ENCODE results near the gene EHMT2.
"Not testable (repeated sequence)": the region's sequence is repeated elsewhere in the genome, so short reads cannot be mapped to it uniquely, and the experiment has no call there.

Gene EHMT2

GRCh38 chr6:31869343-31869742, 28.2 kb downstream of the EHMT2 start:
- no peaks in the 10 kb centered on the region for H3K9me3 Mint-ChIP-seq
- peaks cover 48% of the 10 kb centered on the region for H3K4me1 Mint-ChIP-seq
- H3K27ac Mint-ChIP-seq = no peak overlapping the region
- H3K36me3 Mint-ChIP-seq (ENCODE audit: low read depth) = no peaks in the 10 kb centered on the region
- H3K4me3 Mint-ChIP-seq = no peak overlapping the region
- no peak for DNase-seq
- peaks cover 7% of the 10 kb centered on the region for H3K27me3 Mint-ChIP-seq (ENCODE audit: low read depth, poor library complexity)
- TF ChIP-seq CTCF (IDR thresholded peaks at IDR 0.05) = no peak

- not testable (repeated sequence) for H3K36me3 Mint-ChIP-seq (ENCODE audit: low read depth); H3K27me3 Mint-ChIP-seq (ENCODE audit: low read depth, poor library complexity); H3K9me3 Mint-ChIP-seq; DNase-seq; H3K27ac Mint-ChIP-seq; H3K4me3 Mint-ChIP-seq
- H3K4me1 Mint-ChIP-seq = peaks cover 51% of the 10 kb centered on the region
Observed at GRCh38 chr6:31868658-31868971, 28.9 kb downstream of the EHMT2 start.

GRCh38 chr6:31865205-31866118, 32.0 kb downstream of the EHMT2 start:
- H3K4me3 Mint-ChIP-seq = peak overlapping the region; percentile 33
- peaks cover 49% of the 10 kb centered on the region for H3K4me1 Mint-ChIP-seq
- DNase-seq = no peak
- H3K27ac Mint-ChIP-seq = peak overlapping the region; percentile 91
- H3K36me3 Mint-ChIP-seq (ENCODE audit: low read depth) = peaks cover 5% of the 10 kb centered on the region
- TF ChIP-seq CTCF (IDR thresholded peaks at IDR 0.05) = no peak
- no peaks in the 10 kb centered on the region for H3K9me3 Mint-ChIP-seq
- H3K27me3 Mint-ChIP-seq (ENCODE audit: low read depth, poor library complexity) = peaks cover 9% of the 10 kb centered on the region

- no peak for DNase-seq
- Mint-ChIP-seq H3K36me3 (ENCODE audit: low read depth) (peaks cover 10% of the 10 kb centered on the region), H3K4me1 (peaks cover 46% of the 10 kb centered on the region), H3K9me3 (no peaks in the 10 kb centered on the region), H3K27me3 (ENCODE audit: low read depth, poor library complexity) (peaks cover 11% of the 10 kb centered on the region), H3K27ac (peak overlapping the region; percentile 91), H3K4me3 (peak overlapping the region; percentile 33)
- no peak for TF ChIP-seq CTCF (IDR thresholded peaks at IDR 0.05)
Observed at GRCh38 chr6:31864818-31865204, 32.7 kb downstream of the EHMT2 start.

GRCh38 chr6:31864123-31864562, 33.4 kb downstream of the EHMT2 start:
- not testable (repeated sequence) for DNase-seq, H3K9me3 Mint-ChIP-seq
- Mint-ChIP-seq H3K27me3 (ENCODE audit: low read depth, poor library complexity) (peaks cover 12% of the 10 kb centered on the region), H3K4me3 (peak overlapping the region; percentile 91), H3K27ac (peak overlapping the region; percentile 85), H3K36me3 (ENCODE audit: low read depth) (peaks cover 16% of the 10 kb centered on the region), H3K4me1 (peaks cover 42% of the 10 kb centered on the region)

- DNase-seq = peak; percentile 97
- Mint-ChIP-seq H3K9me3 (no peaks in the 10 kb centered on the region), H3K36me3 (ENCODE audit: low read depth) (peaks cover 23% of the 10 kb centered on the region)
Observed at GRCh38 chr6:31862344-31863235, 34.9 kb downstream of the EHMT2 start, which contains the start of gene NEU1. Gene NEU1, minus strand, starts transcription at chr6:31862821. Its CDS starts 45 bp downstream, at chr6:31862776.

More at GRCh38 chr6:31862344-31863235, 34.9 kb downstream of the EHMT2 start, which contains the start of gene NEU1:
- no peak for TF ChIP-seq CTCF (IDR thresholded peaks at IDR 0.05)
- H3K4me1 Mint-ChIP-seq = peaks cover 38% of the 10 kb centered on the region
- peak within 1 kb of the TSS; percentile 91 for H3K4me3 Mint-ChIP-seq
- H3K27ac Mint-ChIP-seq = peak within 1 kb of the TSS; percentile 85
- peaks cover 12% of the 10 kb centered on the region for H3K27me3 Mint-ChIP-seq (ENCODE audit: low read depth, poor library complexity)

Measured in nephron progenitor cell (in vitro differentiated cells).